ENCODE measurements around the gene SMC4.

DNA sequence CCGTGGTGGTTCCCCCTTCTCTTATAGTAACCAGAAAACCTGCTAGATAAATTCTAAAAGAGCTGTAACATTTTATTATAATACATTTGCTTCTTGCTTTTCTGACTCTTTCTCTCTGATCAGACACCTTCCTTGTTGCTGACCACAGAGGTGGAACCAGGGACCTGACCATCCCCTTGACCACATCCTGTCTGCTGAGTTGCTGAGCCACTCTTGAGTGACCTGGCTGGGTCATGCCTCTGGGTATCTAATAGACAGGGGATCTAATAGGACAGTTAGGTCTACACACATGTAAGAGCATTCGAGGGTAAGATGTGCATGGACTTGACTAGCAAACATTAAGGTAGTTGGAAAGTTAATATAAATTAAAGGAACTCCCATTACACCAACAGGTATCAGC lies 72.9 kb downstream of the SMC4 start:
- TF ChIP-seq EZH2 (IDR thresholded peaks at IDR 0.05; ENCODE audit: borderline replicate concordance, low read depth, low read length, severe bottlenecking): no peak
- TF ChIP-seq, protein P1, sequence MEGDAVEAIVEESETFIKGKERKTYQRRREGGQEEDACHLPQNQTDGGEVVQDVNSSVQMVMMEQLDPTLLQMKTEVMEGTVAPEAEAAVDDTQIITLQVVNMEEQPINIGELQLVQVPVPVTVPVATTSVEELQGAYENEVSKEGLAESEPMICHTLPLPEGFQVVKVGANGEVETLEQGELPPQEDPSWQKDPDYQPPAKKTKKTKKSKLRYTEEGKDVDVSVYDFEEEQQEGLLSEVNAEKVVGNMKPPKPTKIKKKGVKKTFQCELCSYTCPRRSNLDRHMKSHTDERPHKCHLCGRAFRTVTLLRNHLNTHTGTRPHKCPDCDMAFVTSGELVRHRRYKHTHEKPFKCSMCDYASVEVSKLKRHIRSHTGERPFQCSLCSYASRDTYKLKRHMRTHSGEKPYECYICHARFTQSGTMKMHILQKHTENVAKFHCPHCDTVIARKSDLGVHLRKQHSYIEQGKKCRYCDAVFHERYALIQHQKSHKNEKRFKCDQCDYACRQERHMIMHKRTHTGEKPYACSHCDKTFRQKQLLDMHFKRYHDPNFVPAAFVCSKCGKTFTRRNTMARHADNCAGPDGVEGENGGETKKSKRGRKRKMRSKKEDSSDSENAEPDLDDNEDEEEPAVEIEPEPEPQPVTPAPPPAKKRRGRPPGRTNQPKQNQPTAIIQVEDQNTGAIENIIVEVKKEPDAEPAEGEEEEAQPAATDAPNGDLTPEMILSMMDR (IDR thresholded peaks at IDR 0.05; ENCODE audit: borderline replicate concordance, extremely low read depth, low read length, poor library complexity, severe bottlenecking): no peak

Data from DND-41 (cell line).